GM19438 (cell line): Measurements from ENCODE around the gene ADGRF5.
"Not testable (repeated sequence)": the region's sequence is repeated elsewhere in the genome, so short reads cannot be mapped to it uniquely, and the experiment has no call there.

Experiments
- ATAC-seq: cut with Tn5 transposase; IDR thresholded peaks from one replicate; pipeline ENCODE4 v1.9.1; 2021; ENCODE audit warnings: low read depth; ENCODE audit not compliant: unreplicated experiment

ADGRF5 gene

GRCh38 chr6:46898006-46898405 lies 23.7 kb downstream of the ADGRF5 start:
- no peak for ATAC-seq

- ATAC-seq: no peak
Observed at GRCh38 chr6:46896871-46897270, 24.9 kb downstream of the ADGRF5 start.

GRCh38 chr6:46895930-46896329 lies 25.8 kb downstream of the ADGRF5 start:
- no peak for ATAC-seq

GRCh38 chr6:46894433-46894832 lies 27.3 kb downstream of the ADGRF5 start:
- ATAC-seq: no peak

- no peak for ATAC-seq
Observed at GRCh38 chr6:46893648-46894047, 28.1 kb downstream of the ADGRF5 start.

GRCh38 chr6:46891252-46891795 lies 30.4 kb downstream of the ADGRF5 start:
- ATAC-seq: no peak

GRCh38 chr6:46888578-46888977 lies 33.2 kb downstream of the ADGRF5 start:
- ATAC-seq: no peak

GRCh38 chr6:46888031-46888430 lies 33.7 kb downstream of the ADGRF5 start:
- ATAC-seq: no peak

- ATAC-seq: no peak
Observed at GRCh38 chr6:46882645-46883044, 39.1 kb downstream of the ADGRF5 start.

GRCh38 chr6:46879003-46879402 lies 42.7 kb downstream of the ADGRF5 start:
- no peak for ATAC-seq

- ATAC-seq: no peak
Observed at GRCh38 chr6:46876126-46876525, 45.6 kb downstream of the ADGRF5 start.

GRCh38 chr6:46867411-46867810 lies 54.3 kb downstream of the ADGRF5 start:
- ATAC-seq: no peak

GRCh38 chr6:46865221-46865620 lies 56.5 kb downstream of the ADGRF5 start:
- ATAC-seq: no peak

- no peak for ATAC-seq
Observed at GRCh38 chr6:46863791-46864190, 57.9 kb downstream of the ADGRF5 start.

GRCh38 chr6:46862381-46862780 lies 59.4 kb downstream of the ADGRF5 start:
- ATAC-seq: no peak

GRCh38 chr6:46855966-46856365 lies 65.8 kb downstream of the ADGRF5 start:
- ATAC-seq: peak; percentile 60

GRCh38 chr6:46851576-46851975 lies 70.2 kb downstream of the ADGRF5 start:
- ATAC-seq: not testable (repeated sequence)

GRCh38 chr6:46850792-46851191 lies 70.9 kb downstream of the ADGRF5 start:
- no peak for ATAC-seq

GRCh38 chr6:46849361-46849690 lies 72.4 kb downstream of the ADGRF5 start:
- no peak for ATAC-seq

- ATAC-seq: peak; percentile 95
Observed at GRCh38 chr6:46848684-46849360, 72.9 kb downstream of the ADGRF5 start.

- ATAC-seq: no peak
Observed at GRCh38 chr6:46845126-46845525, 76.6 kb downstream of the ADGRF5 start.

- ATAC-seq: not testable (repeated sequence)
Observed at GRCh38 chr6:46842252-46842846, 79.4 kb downstream of the ADGRF5 start.
